ENCODE measurements around the gene KRTAP4-16. TPM values are rescaled to one million over a fixed set of nuclear protein-coding genes. Genes with fewer than 3 reads are reported as not detected.
"Not testable (repeated sequence)": the region's sequence is repeated elsewhere in the genome, so short reads cannot be mapped to it uniquely, and the experiment has no call there.

The KRTAP4-16 gene
- polyA plus RNA-seq, 2 of the 4 experiments (the other 2 are of a cell fraction) = not detected

DNA sequence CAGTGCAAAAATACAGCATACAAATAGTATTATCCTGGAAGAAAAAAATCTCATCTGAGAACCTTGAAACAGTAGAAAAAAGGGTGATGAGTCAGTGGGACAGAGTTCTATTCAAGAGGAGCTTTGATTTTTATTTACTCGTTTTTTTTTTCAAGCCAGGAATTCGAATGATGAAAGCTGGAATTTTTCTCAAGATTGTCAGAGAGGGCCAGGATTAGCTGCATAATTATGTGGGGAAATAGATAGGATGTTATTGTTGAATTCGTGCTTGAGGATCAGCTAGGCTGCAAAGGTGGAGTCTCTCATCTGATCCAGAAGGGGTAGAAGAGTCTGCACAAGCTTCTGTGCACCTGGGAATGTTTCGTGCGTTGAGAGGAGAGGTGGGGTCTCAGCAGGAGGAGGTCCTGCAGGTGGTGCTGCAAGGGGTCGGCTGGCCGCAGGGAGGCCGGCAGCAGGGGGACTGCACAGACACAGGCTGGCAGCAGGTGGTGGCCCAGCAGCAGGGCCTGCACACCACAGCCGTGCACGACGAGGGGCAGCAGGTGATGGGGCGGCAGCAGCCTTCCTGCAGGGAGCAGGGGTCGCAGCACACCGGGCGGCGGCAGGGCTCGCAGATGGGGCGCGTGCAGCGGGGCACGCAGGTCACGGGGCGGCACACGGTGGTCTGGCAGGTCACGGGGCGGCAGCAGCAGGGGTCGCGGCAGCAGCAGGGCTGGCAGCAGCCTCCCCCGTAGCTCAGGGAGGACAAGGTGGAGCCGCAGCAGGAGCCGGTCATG is 42.5 kb downstream of the KRTAP4-16 start:
- peak in 1 of 2 experiments; percentile 15; a peak in 1 of 5 replicates for TF ChIP-seq EP300 (IDR thresholded peaks at IDR 0.05)
- peak in 1 of 2 experiments; percentile 48; a peak in 1 of 4 replicates for TF ChIP-seq CEBPB (IDR thresholded peaks at IDR 0.05)
- peak; percentile 70 for TF ChIP-seq JUNB (IDR thresholded peaks at IDR 0.05)
- TF ChIP-seq FOSL2 (IDR thresholded peaks at IDR 0.05) = peak; percentile 56
- TF ChIP-seq FOSL2 (CRISPR knock-in tag; IDR thresholded peaks at IDR 0.05) = peak; percentile 34
- TF ChIP-seq GATA3 (IDR thresholded peaks at IDR 0.05; ENCODE audit: borderline replicate concordance) = peak; percentile 19; the same call in 1 of the 2 replicates
- peaks cover 34% of the 10 kb centered on the region for H3K4me1 ChIP-seq
- WGBS (ENCODE audit: missing lambda C conversion rate) = 66% methylated on average over 11 of the region's 31 CpGs
- H3K4me3 ChIP-seq, POLR2A ChIA-PET, H3K9me3 ChIP-seq, FAIRE-seq: not testable (repeated sequence)
- peak overlapping the region; percentile 43 for H3K4me2 ChIP-seq
- CTCF ChIA-PET = interaction anchor here (0.6 to 2.5 kb wide), 12 partner anchors 9 to 494 kb away, joined by 3 to 12 read pairs (median 4); no protein-coding TSS in a partner anchor
- peak overlapping the region; percentile 34 to 70; a peak in 5 of 6 replicates for H3K27ac ChIP-seq
- DNase-seq (ENCODE audit: low read depth in 1 of 2, low spot score in 1 of 2) (peak; percentile 36 to 61), ATAC-seq (peak; percentile 63 to 65; a peak in 5 of 6 replicates)

DNA sequence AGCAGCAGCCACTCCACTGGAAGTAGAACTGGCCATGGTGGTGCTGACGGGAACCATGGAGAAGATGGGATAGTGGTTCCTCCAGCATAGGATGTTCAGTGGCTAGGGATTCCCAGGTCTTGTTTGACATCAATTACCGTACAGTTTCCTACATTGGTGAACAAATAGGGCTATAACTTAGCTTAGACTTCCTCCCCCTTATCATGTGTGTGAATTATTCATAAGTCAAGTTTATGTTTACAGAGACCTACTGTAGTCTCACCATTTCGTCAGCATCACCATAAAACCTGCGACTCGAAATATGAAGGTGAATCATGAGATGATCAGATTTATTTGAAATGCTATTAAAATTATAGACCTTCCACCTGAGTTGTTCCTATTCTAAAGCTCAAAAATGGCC is 43.3 kb downstream of the KRTAP4-16 start:
- 32% methylated on average over 5 of the region's 5 CpGs for WGBS (ENCODE audit: missing lambda C conversion rate)
- POLR2A ChIA-PET = no interaction called here
- DNase-seq (ENCODE audit: low read depth in 1 of 2, low spot score in 1 of 2) (peak in 1 of 2 experiments; percentile 31), ATAC-seq (no peak), FAIRE-seq (no peak)
- H3K4me2 ChIP-seq = peak overlapping the region; percentile 43
- CTCF ChIA-PET = interaction anchor here (0.6 to 2.5 kb wide), 13 partner anchors 9 to 494 kb away, joined by 3 to 12 read pairs (median 4); no protein-coding TSS in a partner anchor
- peak overlapping the region; percentile 34 to 52; a peak in 5 of 6 replicates for H3K27ac ChIP-seq
- H3K9me3 ChIP-seq = no peaks in the 10 kb centered on the region
- TF ChIP-seq JUNB (IDR thresholded peaks at IDR 0.05) (no peak), CHD4 (IDR thresholded peaks at IDR 0.05; ENCODE audit: borderline replicate concordance) (no peak), EHMT2 (IDR thresholded peaks at IDR 0.05; ENCODE audit: low read depth) (no peak), MAFK (IDR thresholded peaks at IDR 0.05; ENCODE audit: partially characterized antibody) (no peak), FOXS1 (CRISPR knock-in tag; IDR thresholded peaks at IDR 0.05) (no peak), RNF2 (IDR thresholded peaks at IDR 0.05; ENCODE audit: borderline replicate concordance, low read depth) (no peak), KDM5A (IDR thresholded peaks at IDR 0.05) (no peak)
- TF ChIP-seq, protein P1, sequence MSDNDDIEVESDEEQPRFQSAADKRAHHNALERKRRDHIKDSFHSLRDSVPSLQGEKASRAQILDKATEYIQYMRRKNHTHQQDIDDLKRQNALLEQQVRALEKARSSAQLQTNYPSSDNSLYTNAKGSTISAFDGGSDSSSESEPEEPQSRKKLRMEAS (IDR thresholded peaks at IDR 0.05) = no peak
- TF ChIP-seq, protein P2, sequence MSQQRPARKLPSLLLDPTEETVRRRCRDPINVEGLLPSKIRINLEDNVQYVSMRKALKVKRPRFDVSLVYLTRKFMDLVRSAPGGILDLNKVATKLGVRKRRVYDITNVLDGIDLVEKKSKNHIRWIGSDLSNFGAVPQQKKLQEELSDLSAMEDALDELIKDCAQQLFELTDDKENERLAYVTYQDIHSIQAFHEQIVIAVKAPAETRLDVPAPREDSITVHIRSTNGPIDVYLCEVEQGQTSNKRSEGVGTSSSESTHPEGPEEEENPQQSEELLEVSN (IDR thresholded peaks at IDR 0.05; ENCODE audit: borderline replicate concordance, low read depth) = no peak
- no peak overlapping the region for H3K4me3 ChIP-seq
- H3K4me1 ChIP-seq = peaks cover 34% of the 10 kb centered on the region

DNA sequence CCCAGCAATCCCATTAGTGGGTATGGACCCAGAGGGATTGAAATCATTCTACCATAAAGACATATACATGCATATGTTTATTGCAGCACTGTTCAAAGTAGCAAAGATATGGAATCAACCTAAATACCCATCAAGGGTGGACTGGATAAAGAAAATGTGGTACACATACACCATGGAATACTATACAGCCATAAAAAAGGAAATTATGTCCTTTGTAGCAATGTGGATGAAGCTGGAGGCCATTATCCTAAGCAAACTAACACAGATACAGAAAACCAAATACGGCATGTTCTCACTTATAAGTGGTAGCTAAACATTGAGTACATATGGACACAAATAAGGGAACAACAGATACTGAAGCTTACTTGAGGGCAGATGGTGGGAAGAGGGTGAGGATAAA is 44.5 kb downstream of the KRTAP4-16 start:
- FAIRE-seq = peak; percentile 36
- ATAC-seq = no peak
- TF ChIP-seq KDM5A (IDR thresholded peaks at IDR 0.05) = no peak
- no peak for TF ChIP-seq NPAS2 (CRISPR knock-in tag; IDR thresholded peaks at IDR 0.05; ENCODE audit: borderline replicate concordance)
- TF ChIP-seq RARB (CRISPR knock-in tag; IDR thresholded peaks at IDR 0.05) = no peak
- no peak for TF ChIP-seq HDAC2 (IDR thresholded peaks at IDR 0.05)
- TF ChIP-seq GATA3 (IDR thresholded peaks at IDR 0.05; ENCODE audit: borderline replicate concordance) = no peak
- TF ChIP-seq, protein P3, sequence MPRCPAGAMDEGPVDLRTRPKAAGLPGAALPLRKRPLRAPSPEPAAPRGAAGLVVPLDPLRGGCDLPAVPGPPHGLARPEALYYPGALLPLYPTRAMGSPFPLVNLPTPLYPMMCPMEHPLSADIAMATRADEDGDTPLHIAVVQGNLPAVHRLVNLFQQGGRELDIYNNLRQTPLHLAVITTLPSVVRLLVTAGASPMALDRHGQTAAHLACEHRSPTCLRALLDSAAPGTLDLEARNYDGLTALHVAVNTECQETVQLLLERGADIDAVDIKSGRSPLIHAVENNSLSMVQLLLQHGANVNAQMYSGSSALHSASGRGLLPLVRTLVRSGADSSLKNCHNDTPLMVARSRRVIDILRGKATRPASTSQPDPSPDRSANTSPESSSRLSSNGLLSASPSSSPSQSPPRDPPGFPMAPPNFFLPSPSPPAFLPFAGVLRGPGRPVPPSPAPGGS (IDR thresholded peaks at IDR 0.05) = no peak
- TF ChIP-seq, protein P1 (IDR thresholded peaks at IDR 0.05) = no peak
- no peak for TF ChIP-seq MAFK (IDR thresholded peaks at IDR 0.05; ENCODE audit: partially characterized antibody)
- TF ChIP-seq RAD21 (conservative IDR thresholded peaks at IDR 0.05 in 1 of 2, IDR thresholded peaks at IDR 0.05 in 1 of 2) = no peak
- TF ChIP-seq, protein P4, sequence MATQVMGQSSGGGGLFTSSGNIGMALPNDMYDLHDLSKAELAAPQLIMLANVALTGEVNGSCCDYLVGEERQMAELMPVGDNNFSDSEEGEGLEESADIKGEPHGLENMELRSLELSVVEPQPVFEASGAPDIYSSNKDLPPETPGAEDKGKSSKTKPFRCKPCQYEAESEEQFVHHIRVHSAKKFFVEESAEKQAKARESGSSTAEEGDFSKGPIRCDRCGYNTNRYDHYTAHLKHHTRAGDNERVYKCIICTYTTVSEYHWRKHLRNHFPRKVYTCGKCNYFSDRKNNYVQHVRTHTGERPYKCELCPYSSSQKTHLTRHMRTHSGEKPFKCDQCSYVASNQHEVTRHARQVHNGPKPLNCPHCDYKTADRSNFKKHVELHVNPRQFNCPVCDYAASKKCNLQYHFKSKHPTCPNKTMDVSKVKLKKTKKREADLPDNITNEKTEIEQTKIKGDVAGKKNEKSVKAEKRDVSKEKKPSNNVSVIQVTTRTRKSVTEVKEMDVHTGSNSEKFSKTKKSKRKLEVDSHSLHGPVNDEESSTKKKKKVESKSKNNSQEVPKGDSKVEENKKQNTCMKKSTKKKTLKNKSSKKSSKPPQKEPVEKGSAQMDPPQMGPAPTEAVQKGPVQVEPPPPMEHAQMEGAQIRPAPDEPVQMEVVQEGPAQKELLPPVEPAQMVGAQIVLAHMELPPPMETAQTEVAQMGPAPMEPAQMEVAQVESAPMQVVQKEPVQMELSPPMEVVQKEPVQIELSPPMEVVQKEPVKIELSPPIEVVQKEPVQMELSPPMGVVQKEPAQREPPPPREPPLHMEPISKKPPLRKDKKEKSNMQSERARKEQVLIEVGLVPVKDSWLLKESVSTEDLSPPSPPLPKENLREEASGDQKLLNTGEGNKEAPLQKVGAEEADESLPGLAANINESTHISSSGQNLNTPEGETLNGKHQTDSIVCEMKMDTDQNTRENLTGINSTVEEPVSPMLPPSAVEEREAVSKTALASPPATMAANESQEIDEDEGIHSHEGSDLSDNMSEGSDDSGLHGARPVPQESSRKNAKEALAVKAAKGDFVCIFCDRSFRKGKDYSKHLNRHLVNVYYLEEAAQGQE (IDR thresholded peaks at IDR 0.05) = no peak
- no peak for TF ChIP-seq ZNF302 (CRISPR knock-in tag; IDR thresholded peaks at IDR 0.05)
- TF ChIP-seq FOSL2 (IDR thresholded peaks at IDR 0.05) = no peak
- TF ChIP-seq FOSL2 (CRISPR knock-in tag; IDR thresholded peaks at IDR 0.05) = no peak
- TF ChIP-seq RCOR1 (IDR thresholded peaks at IDR 0.05; ENCODE audit: low read depth, low read length) = no peak
- TF ChIP-seq SREBF2 (IDR thresholded peaks at IDR 0.05) = no peak
- no peak for TF ChIP-seq FOSB (CRISPR knock-in tag; IDR thresholded peaks at IDR 0.05)
- TF ChIP-seq CHD2 (IDR thresholded peaks at IDR 0.05; ENCODE audit: low read length, partially characterized antibody) = no peak
- TF ChIP-seq NR3C1 (IDR thresholded peaks at IDR 0.05) = no peak

More for the DNA sequence above, 44.5 kb downstream of the KRTAP4-16 start:
- ChIA-PET POLR2A (no interaction called here), CTCF (interaction anchor here (1.4 to 2.5 kb wide), 3 partner anchors 9 to 491 kb away, joined by 3 to 12 read pairs (median 4); no protein-coding TSS in a partner anchor)
- no peak overlapping the region for H3K4me3 ChIP-seq
- H3K27ac ChIP-seq = no peak overlapping the region
- no peak overlapping the region for H3K4me2 ChIP-seq
- H3K4me1 ChIP-seq = peaks cover 34% of the 10 kb centered on the region
- 83% methylated on average over 1 of the region's 1 CpG for WGBS (ENCODE audit: missing lambda C conversion rate)
- no peaks in the 10 kb centered on the region for H3K9me3 ChIP-seq
- no peak for DNase-seq (ENCODE audit: low read depth in 1 of 2, low spot score in 1 of 2)

Data from A549 (cell line).